ENCODE measurements around the gene DBET.
"Not testable (repeated sequence)": the region's sequence is repeated elsewhere in the genome, so short reads cannot be mapped to it uniquely, and the experiment has no call there.

The DBET gene

GRCh38 chr4:190064342-190064741 lies at the start of gene DBET:
Gene DBET (plus strand): TSS chr4:190064502.
- not testable (repeated sequence) for DNase-seq (ENCODE audit: low read depth)

- DNase-seq (ENCODE audit: low read depth), result no peak
These were observed 49.3 kb upstream of the DBET start for GRCh38 chr4:190014771-190015537.

GRCh38 chr4:190015538-190016368 lies 48.5 kb upstream of the DBET start:
- no peak for DNase-seq (ENCODE audit: low read depth)

GRCh38 chr4:190016369-190017289 lies 47.7 kb upstream of the DBET start:
- DNase-seq (ENCODE audit: low read depth), result no peak

- DNase-seq (ENCODE audit: low read depth), result no peak
These were observed 46.7 kb upstream of the DBET start for GRCh38 chr4:190017357-190018200.

- DNase-seq (ENCODE audit: low read depth), result no peak
These were observed 45.9 kb upstream of the DBET start for GRCh38 chr4:190018201-190018920.

GRCh38 chr4:190019023-190019858 lies 45.1 kb upstream of the DBET start:
- DNase-seq (ENCODE audit: low read depth), result no peak

GRCh38 chr4:190019859-190020463 lies 44.3 kb upstream of the DBET start:
- DNase-seq (ENCODE audit: low read depth), result not testable (repeated sequence)

GRCh38 chr4:190020790-190021717 lies 43.2 kb upstream of the DBET start:
- DNase-seq (ENCODE audit: low read depth), result no peak

GRCh38 chr4:190021973-190022372 lies 42.3 kb upstream of the DBET start:
- DNase-seq (ENCODE audit: low read depth), result not testable (repeated sequence)

GRCh38 chr4:190022614-190023281 lies 41.6 kb upstream of the DBET start:
- not testable (repeated sequence) for DNase-seq (ENCODE audit: low read depth)

- not testable (repeated sequence) for DNase-seq (ENCODE audit: low read depth)
These were observed 37.1 kb upstream of the DBET start, which contains the start of gene FRG2 for GRCh38 chr4:190027156-190027555. Gene FRG2 (minus strand): TSS chr4:190027256. CDS start chr4:190027204, 52 bp downstream.

GRCh38 chr4:190031264-190031663 lies 33.0 kb upstream of the DBET start:
- not testable (repeated sequence) for DNase-seq (ENCODE audit: low read depth)

GRCh38 chr4:190037704-190038388 lies 26.5 kb upstream of the DBET start:
- DNase-seq (ENCODE audit: low read depth), result not testable (repeated sequence)

GRCh38 chr4:190040873-190041272 lies 23.4 kb upstream of the DBET start:
- not testable (repeated sequence) for DNase-seq (ENCODE audit: low read depth)

- DNase-seq (ENCODE audit: low read depth), result not testable (repeated sequence)
These were observed 16.7 kb upstream of the DBET start for GRCh38 chr4:190047627-190048026.
